Measurements from ENCODE around the gene KCNT2.
"Not testable (repeated sequence)": the region's sequence is repeated elsewhere in the genome, so short reads cannot be mapped to it uniquely, and the experiment has no call there.

KCNT2 gene

GRCh38 chr1:196651079-196651478, 42.8 kb upstream of the KCNT2 start:
- no peak overlapping the region for H3K4me3 ChIP-seq (ENCODE audit: low read depth in 1 of 2, low read length in 1 of 2)
- no peak for TF ChIP-seq CTCF (IDR thresholded peaks at IDR 0.05)
- no peaks in the 10 kb centered on the region for H3K4me1 ChIP-seq (ENCODE audit: control insufficient read depth in 1 of 2, insufficient read depth in 1 of 2, low read depth in 1 of 2, low read length in 1 of 2)
- H3K27ac ChIP-seq: no peak overlapping the region
- H3K36me3 ChIP-seq: no peaks in the 10 kb centered on the region
- no peaks in the 10 kb centered on the region for H3K9me3 ChIP-seq
- H3K27me3 ChIP-seq: no peaks in the 10 kb centered on the region

- H3K27me3 ChIP-seq: no peaks in the 10 kb centered on the region
- no peak for TF ChIP-seq CTCF (IDR thresholded peaks at IDR 0.05)
- H3K4me3 ChIP-seq (ENCODE audit: low read depth in 1 of 2, low read length in 1 of 2): no peak overlapping the region
- H3K9me3 ChIP-seq: no peaks in the 10 kb centered on the region
- H3K36me3 ChIP-seq: no peaks in the 10 kb centered on the region
- H3K4me1 ChIP-seq (ENCODE audit: control insufficient read depth in 1 of 2, insufficient read depth in 1 of 2, low read depth in 1 of 2, low read length in 1 of 2): no peaks in the 10 kb centered on the region
- no peak overlapping the region for H3K27ac ChIP-seq
Observed at GRCh38 chr1:196650403-196650802, 42.2 kb upstream of the KCNT2 start.

- TF ChIP-seq CTCF (IDR thresholded peaks at IDR 0.05): no peak
- Histone ChIP-seq H3K27me3 (no peaks in the 10 kb centered on the region), H3K27ac (no peak overlapping the region), H3K9me3 (no peaks in the 10 kb centered on the region), H3K4me1 (ENCODE audit: control insufficient read depth in 1 of 2, insufficient read depth in 1 of 2, low read depth in 1 of 2, low read length in 1 of 2) (no peaks in the 10 kb centered on the region), H3K36me3 (no peaks in the 10 kb centered on the region), H3K4me3 (ENCODE audit: low read depth in 1 of 2, low read length in 1 of 2) (no peak overlapping the region)
Observed at GRCh38 chr1:196649990-196650389, 41.8 kb upstream of the KCNT2 start.

GRCh38 chr1:196640976-196641375, 32.7 kb upstream of the KCNT2 start:
- H3K4me1 ChIP-seq (ENCODE audit: control insufficient read depth in 1 of 2, insufficient read depth in 1 of 2, low read depth in 1 of 2, low read length in 1 of 2): no peaks in the 10 kb centered on the region
- no peaks in the 10 kb centered on the region for H3K36me3 ChIP-seq
- H3K9me3 ChIP-seq: no peaks in the 10 kb centered on the region
- no peak overlapping the region for H3K4me3 ChIP-seq (ENCODE audit: low read depth in 1 of 2, low read length in 1 of 2)
- H3K27me3 ChIP-seq: no peaks in the 10 kb centered on the region
- no peak overlapping the region for H3K27ac ChIP-seq
- TF ChIP-seq CTCF (IDR thresholded peaks at IDR 0.05): no peak

GRCh38 chr1:196639291-196639690, 31.1 kb upstream of the KCNT2 start:
- H3K27me3 ChIP-seq; H3K4me3 ChIP-seq (ENCODE audit: low read depth in 1 of 2, low read length in 1 of 2); H3K27ac ChIP-seq; H3K4me1 ChIP-seq (ENCODE audit: control insufficient read depth in 1 of 2, insufficient read depth in 1 of 2, low read depth in 1 of 2, low read length in 1 of 2); H3K9me3 ChIP-seq; H3K36me3 ChIP-seq: not testable (repeated sequence)

- Histone ChIP-seq H3K36me3 (no peaks in the 10 kb centered on the region), H3K4me1 (ENCODE audit: control insufficient read depth in 1 of 2, insufficient read depth in 1 of 2, low read depth in 1 of 2, low read length in 1 of 2) (no peaks in the 10 kb centered on the region), H3K9me3 (no peaks in the 10 kb centered on the region), H3K27me3 (no peaks in the 10 kb centered on the region), H3K4me3 (ENCODE audit: low read depth in 1 of 2, low read length in 1 of 2) (no peak overlapping the region), H3K27ac (no peak overlapping the region)
- TF ChIP-seq CTCF (IDR thresholded peaks at IDR 0.05): no peak
Observed at GRCh38 chr1:196638466-196638865, 30.2 kb upstream of the KCNT2 start.

All from neutrophil (primary cell).